Measurements from ENCODE around the gene CRYGN. TPM values are rescaled to one million over a fixed set of nuclear protein-coding genes. Genes with fewer than 3 reads are reported as not detected.

CRYGN gene
- polyA plus RNA-seq, 1 of the 3 experiments (the other 2 are of a cell fraction) = not detected

- Histone ChIP-seq H3F3A (replicated peaks; ENCODE audit: insufficient read depth) (no peaks in the 10 kb centered on the region), H3K36me3 (replicated peaks in 1 of 2; ENCODE audit: control insufficient read depth in 1 of 2, insufficient read depth in 2 of 2, low read length in 1 of 2) (no peaks in the 10 kb centered on the region), H3K79me2 (ENCODE audit: insufficient read depth) (no peaks in the 10 kb centered on the region), H3K9me3 (no peaks in the 10 kb centered on the region), H3K27ac (ENCODE audit: low read depth in 2 of 2, low read length in 1 of 2) (no peak overlapping the region), H4K20me1 (ENCODE audit: insufficient read depth) (no peaks in the 10 kb centered on the region), H3K4me3 (ENCODE audit: low read depth in 2 of 2, low read length in 1 of 2) (no peak overlapping the region), H3K9me2 (no peaks in the 10 kb centered on the region), H3K4me1 (ENCODE audit: control insufficient read depth in 1 of 2, insufficient read depth in 2 of 2, low read depth in 1 of 2, low read length in 1 of 2) (peaks cover 0 to 7% of the 10 kb centered on the region in 2 experiments; a peak in 1 of 4 replicates), H2AFZ (ENCODE audit: low read depth) (no peak overlapping the region), H3K9ac (no peak overlapping the region), H3K27me3 (ENCODE audit: insufficient read depth) (peaks cover 22% of the 10 kb centered on the region), H3K4me2 (no peak overlapping the region)
- POLR2A ChIA-PET = no interaction called here
- no peak for DNase-seq
- 73% methylated on average over 24 of the region's 24 CpGs for WGBS (ENCODE audit: low lambda C conversion rate)
- TF ChIP-seq RAD21 (IDR thresholded peaks at IDR 0.05; ENCODE audit: low read length) (no peak), GATA2 (CRISPR knock-in tag; IDR thresholded peaks at IDR 0.05) (no peak), GABPA (IDR thresholded peaks at IDR 0.05; ENCODE audit: low read depth) (no peak), FOXJ3 (CRISPR knock-in tag; IDR thresholded peaks at IDR 0.05) (no peak), EP300 (IDR thresholded peaks at IDR 0.05; ENCODE audit: borderline replicate concordance in 1 of 2, low read depth in 1 of 2, low read length in 1 of 2) (no peak), CHD2 (IDR thresholded peaks at IDR 0.05; ENCODE audit: low read length, partially characterized antibody) (no peak), FOXM1 (IDR thresholded peaks at IDR 0.05; ENCODE audit: low read depth) (no peak), CTCF (IDR thresholded peaks at IDR 0.05) (no peak)
- TF ChIP-seq, protein P1, sequence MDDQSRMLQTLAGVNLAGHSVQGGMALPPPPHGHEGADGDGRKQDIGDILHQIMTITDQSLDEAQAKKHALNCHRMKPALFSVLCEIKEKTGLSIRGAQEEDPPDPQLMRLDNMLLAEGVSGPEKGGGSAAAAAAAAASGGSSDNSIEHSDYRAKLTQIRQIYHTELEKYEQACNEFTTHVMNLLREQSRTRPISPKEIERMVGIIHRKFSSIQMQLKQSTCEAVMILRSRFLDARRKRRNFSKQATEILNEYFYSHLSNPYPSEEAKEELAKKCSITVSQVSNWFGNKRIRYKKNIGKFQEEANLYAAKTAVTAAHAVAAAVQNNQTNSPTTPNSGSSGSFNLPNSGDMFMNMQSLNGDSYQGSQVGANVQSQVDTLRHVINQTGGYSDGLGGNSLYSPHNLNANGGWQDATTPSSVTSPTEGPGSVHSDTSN (IDR thresholded peaks at IDR 0.05) = no peak
- CTCF ChIA-PET = interaction anchor here (0.9 to 1.4 kb wide), 6 partner anchors 13 to 369 kb away, joined by 3 to 5 read pairs (median 3); partner anchors contain the start of gene WDR86
Observed at GRCh38 chr7:151389768-151390597, 50.0 kb downstream of the CRYGN start.

DNA sequence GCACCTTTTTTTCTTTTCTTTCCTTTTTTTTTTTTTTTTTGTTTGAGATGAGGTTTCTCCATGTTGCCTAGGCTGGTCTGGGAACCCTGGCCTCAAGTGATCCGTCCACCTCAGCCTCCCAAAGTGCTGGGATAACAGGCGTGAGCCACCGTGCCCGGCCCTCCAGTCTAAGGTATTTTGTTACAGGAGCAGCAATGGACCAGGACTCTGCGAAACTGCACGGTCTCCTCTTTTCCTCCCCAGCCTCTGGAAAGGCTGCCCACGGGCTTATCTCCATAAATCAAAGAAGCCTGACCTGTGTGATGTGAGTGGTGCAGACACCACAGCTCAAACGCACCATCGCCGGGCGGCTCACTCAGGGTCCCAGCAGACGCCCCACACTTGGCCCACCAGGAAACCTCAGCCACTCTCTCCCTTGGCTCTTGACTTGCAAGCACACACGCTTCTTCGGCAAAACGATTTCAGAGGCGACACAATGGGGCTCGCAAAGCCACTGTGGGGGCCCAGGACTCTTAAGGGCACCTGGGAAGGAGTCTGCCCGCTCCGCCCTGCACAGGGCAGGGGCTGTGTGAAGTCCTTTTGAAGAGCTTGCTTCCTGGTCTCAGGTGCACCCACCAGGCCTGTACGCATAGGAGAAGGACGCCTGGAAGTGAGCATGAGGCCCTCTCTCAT is 50.7 kb downstream of the CRYGN start:
- Histone ChIP-seq H3K36me3 (replicated peaks in 1 of 2; ENCODE audit: control insufficient read depth in 1 of 2, insufficient read depth in 2 of 2, low read length in 1 of 2) (no peaks in the 10 kb centered on the region), H3F3A (replicated peaks; ENCODE audit: insufficient read depth) (no peaks in the 10 kb centered on the region), H3K27ac (ENCODE audit: low read depth in 2 of 2, low read length in 1 of 2) (no peak overlapping the region), H3K9me2 (no peaks in the 10 kb centered on the region), H4K20me1 (ENCODE audit: insufficient read depth) (no peaks in the 10 kb centered on the region), H3K4me2 (no peak overlapping the region), H3K4me1 (ENCODE audit: control insufficient read depth in 1 of 2, insufficient read depth in 2 of 2, low read depth in 1 of 2, low read length in 1 of 2) (peaks cover 0 to 7% of the 10 kb centered on the region in 2 experiments; a peak in 1 of 4 replicates), H2AFZ (ENCODE audit: low read depth) (no peak overlapping the region), H3K27me3 (ENCODE audit: insufficient read depth) (peaks cover 22% of the 10 kb centered on the region), H3K9me3 (no peaks in the 10 kb centered on the region), H3K9ac (no peak overlapping the region), H3K4me3 (ENCODE audit: low read depth in 2 of 2, low read length in 1 of 2) (no peak overlapping the region), H3K79me2 (ENCODE audit: insufficient read depth) (no peaks in the 10 kb centered on the region)
- DNase-seq = no peak
- POLR2A ChIA-PET = no interaction called here
- WGBS (ENCODE audit: low lambda C conversion rate) = 81% methylated on average over 19 of the region's 21 CpGs
- CTCF ChIA-PET = interaction anchor here (1.1 kb wide), 1 partner anchor 21 kb away, joined by 4 read pairs; no protein-coding TSS in a partner anchor
- no peak for TF ChIP-seq EZH2phosphoT487 (IDR thresholded peaks at IDR 0.05; ENCODE audit: borderline replicate concordance, low read depth)
- TF ChIP-seq ZBTB33 (IDR thresholded peaks at IDR 0.05; ENCODE audit: borderline replicate concordance, low read depth) = no peak
- no peak for TF ChIP-seq RAD21 (IDR thresholded peaks at IDR 0.05; ENCODE audit: low read length)
- TF ChIP-seq GATA2 (CRISPR knock-in tag; IDR thresholded peaks at IDR 0.05) = no peak
- no peak for TF ChIP-seq NRF1 (IDR thresholded peaks at IDR 0.05; ENCODE audit: low read depth, low read length)
- TF ChIP-seq MXI1 (IDR thresholded peaks at IDR 0.05; ENCODE audit: low read depth, low read length) = no peak
- no peak for TF ChIP-seq TAF1 (IDR thresholded peaks at IDR 0.05; ENCODE audit: borderline replicate concordance, low read depth, low read length)
- no peak for TF ChIP-seq SMC3 (IDR thresholded peaks at IDR 0.05; ENCODE audit: low read depth, low read length)
- no peak for TF ChIP-seq RXRA (IDR thresholded peaks at IDR 0.05; ENCODE audit: borderline replicate concordance, low read depth)
- no peak for TF ChIP-seq GABPA (IDR thresholded peaks at IDR 0.05; ENCODE audit: low read depth)
- TF ChIP-seq, protein P1 (IDR thresholded peaks at IDR 0.05) = no peak
- TF ChIP-seq RCOR1 (IDR thresholded peaks at IDR 0.05; ENCODE audit: low read length) = no peak
- no peak for TF ChIP-seq USF1 (IDR thresholded peaks at IDR 0.05; ENCODE audit: borderline replicate concordance, low read depth)

All from SK-N-SH (cell line).